Measurements from ENCODE around the gene SHISA9. TPM values are rescaled to one million over a fixed set of nuclear protein-coding genes. Genes with fewer than 3 reads are reported as not detected.

Gene SHISA9
- total and polyA plus RNA-seq, 12 donors, result 0.04 to 4.8 (median 0.35) TPM

DNA sequence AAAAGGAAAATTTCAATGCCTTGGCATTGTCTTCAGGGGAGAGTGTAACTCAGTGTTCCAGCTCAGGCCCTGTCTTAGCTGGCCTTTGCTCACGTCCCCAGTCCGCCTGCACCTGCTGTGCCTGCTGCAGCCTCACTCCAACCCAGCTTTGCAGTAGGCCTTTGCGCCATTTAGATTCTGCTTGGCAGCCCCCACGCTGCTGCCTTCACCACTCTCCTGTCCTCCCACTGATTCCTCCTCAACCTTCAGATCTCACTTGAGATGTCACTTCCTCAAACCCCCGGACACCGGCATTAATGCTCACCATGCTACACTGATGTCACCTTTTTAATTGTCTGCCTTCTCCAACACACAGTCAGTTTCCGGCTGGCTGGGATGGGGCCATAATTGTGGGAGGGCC lies 166.2 kb downstream of the SHISA9 start:
- WGBS, 4 donors, result 84 to 95% (median 85%) methylated on average over 7 of the region's 7 CpGs
- no peak for DNase-seq
- Histone ChIP-seq H3K4me3 (no peak overlapping the region), H3K36me3 (replicated peaks in 1 of 2) (no peaks in the 10 kb centered on the region), H3K9me3 (replicated peaks in 1 of 3) (no peaks in the 10 kb centered on the region), H3K27me3 (no peaks in the 10 kb centered on the region), H3K4me1 (replicated peaks in 1 of 2) (no peaks in the 10 kb centered on the region), H3K27ac (no peak overlapping the region)
- TF ChIP-seq, protein P1, sequence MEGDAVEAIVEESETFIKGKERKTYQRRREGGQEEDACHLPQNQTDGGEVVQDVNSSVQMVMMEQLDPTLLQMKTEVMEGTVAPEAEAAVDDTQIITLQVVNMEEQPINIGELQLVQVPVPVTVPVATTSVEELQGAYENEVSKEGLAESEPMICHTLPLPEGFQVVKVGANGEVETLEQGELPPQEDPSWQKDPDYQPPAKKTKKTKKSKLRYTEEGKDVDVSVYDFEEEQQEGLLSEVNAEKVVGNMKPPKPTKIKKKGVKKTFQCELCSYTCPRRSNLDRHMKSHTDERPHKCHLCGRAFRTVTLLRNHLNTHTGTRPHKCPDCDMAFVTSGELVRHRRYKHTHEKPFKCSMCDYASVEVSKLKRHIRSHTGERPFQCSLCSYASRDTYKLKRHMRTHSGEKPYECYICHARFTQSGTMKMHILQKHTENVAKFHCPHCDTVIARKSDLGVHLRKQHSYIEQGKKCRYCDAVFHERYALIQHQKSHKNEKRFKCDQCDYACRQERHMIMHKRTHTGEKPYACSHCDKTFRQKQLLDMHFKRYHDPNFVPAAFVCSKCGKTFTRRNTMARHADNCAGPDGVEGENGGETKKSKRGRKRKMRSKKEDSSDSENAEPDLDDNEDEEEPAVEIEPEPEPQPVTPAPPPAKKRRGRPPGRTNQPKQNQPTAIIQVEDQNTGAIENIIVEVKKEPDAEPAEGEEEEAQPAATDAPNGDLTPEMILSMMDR (IDR thresholded peaks at IDR 0.05), result no peak
- TF ChIP-seq POLR2A (IDR thresholded peaks at IDR 0.05), result no peak
- intact Hi-C loops (cut with DNase I), result no loop called here

DNA sequence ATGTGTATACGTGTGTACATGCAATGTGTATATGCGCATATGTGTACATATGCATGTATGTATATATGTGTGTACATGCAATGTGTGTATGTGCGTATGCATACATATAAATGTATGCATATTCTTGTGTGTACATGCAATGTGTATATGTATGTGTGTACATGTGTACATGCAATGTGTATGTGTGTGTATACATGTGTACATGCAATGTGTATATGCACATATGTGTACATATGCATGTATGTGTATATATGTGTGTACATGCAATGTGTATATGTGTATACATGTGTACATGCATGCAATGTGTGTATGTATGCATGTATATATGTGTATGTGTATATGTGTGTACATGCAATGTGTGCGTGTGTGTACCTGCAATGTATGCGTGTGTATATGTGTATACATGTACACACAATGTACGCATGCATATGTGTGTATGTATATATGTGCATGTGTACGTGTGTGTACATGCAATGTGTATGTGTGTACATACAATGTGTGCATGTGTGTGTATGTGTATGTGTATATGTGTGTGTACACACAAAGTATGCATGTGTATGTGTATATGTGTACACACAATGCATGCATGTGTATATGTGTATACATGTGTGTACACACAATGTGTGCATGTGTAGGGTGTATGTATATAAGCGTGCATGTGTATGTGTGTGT lies 167.7 kb downstream of the SHISA9 start:
- Histone ChIP-seq H3K27me3 (no peaks in the 10 kb centered on the region), H3K4me1 (replicated peaks in 1 of 2) (no peaks in the 10 kb centered on the region), H3K9me3 (replicated peaks in 1 of 3) (no peaks in the 10 kb centered on the region), H3K4me3 (no peak overlapping the region), H3K27ac (no peak overlapping the region), H3K36me3 (replicated peaks in 1 of 2) (no peaks in the 10 kb centered on the region)
- no peak for DNase-seq
- intact Hi-C loops (cut with DNase I), result no loop called here
- WGBS, 4 donors, result 90 to 93% (median 92%) methylated on average over 8 of the region's 8 CpGs
- TF ChIP-seq POLR2A (IDR thresholded peaks at IDR 0.05), result no peak
- TF ChIP-seq, protein P1 (IDR thresholded peaks at IDR 0.05), result no peak

DNA sequence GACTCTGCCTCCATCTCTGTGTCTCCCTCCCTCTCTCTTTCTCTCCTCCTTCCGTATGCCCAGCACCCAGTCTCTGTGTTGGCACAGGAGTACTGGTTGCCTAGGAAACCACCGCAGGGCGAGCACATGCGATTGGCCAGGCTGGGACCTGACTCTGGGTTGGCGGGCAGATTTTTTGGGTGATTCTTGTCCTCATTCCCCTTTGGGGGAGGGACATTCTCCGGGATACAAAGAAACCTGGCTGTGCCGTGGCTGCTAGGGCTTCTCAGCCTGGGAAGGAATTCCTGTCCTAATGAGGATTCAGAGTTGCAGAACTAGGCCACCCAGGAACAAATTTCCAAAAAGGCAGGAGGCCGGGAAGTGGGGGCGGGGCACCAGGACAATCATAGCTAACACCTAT lies 168.9 kb downstream of the SHISA9 start:
- intact Hi-C loops (cut with DNase I), result no loop called here
- TF ChIP-seq POLR2A (IDR thresholded peaks at IDR 0.05), result no peak
- TF ChIP-seq, protein P1 (IDR thresholded peaks at IDR 0.05), result no peak
- peak in 2 of 7 donors; percentile 16 to 76 for DNase-seq
- Histone ChIP-seq H3K27ac (no peak overlapping the region), H3K4me1 (replicated peaks in 1 of 2) (no peaks in the 10 kb centered on the region), H3K4me3 (no peak overlapping the region), H3K27me3 (no peaks in the 10 kb centered on the region), H3K36me3 (replicated peaks in 1 of 2) (no peaks in the 10 kb centered on the region), H3K9me3 (replicated peaks in 1 of 3) (no peaks in the 10 kb centered on the region)
- 6 to 13% (median 10%) methylated on average over 7 to 9 of the region's 9 CpGs for WGBS, 4 donors

DNA sequence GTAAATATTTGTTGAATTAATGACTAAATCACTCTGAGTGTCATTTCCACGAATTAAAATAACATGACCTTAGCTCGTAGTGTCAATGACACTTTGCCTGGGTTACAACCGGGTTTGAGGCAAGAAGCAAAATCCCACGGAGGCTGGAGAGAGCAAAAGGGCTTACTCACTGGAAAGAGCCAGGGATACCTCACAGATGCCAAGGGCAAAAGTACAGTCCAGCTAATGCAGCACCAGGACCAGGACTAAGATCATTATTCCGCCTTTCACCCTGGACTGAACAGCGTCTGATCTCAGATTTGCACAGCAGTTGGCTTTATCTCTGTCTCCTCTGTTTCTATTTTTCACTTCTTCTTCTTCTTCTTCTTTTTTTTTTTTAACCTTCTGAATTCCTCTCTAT lies 175.5 kb downstream of the SHISA9 start:
- no peaks in the 10 kb centered on the region for H3K4me1 ChIP-seq (replicated peaks in 1 of 2)
- intact Hi-C loops (cut with DNase I), result no loop called here
- WGBS, 4 donors, result 60 to 64% (median 63%) methylated on average over 6 of the region's 6 CpGs
- no peak overlapping the region for H3K27ac ChIP-seq
- no peaks in the 10 kb centered on the region for H3K27me3 ChIP-seq
- no peaks in the 10 kb centered on the region for H3K9me3 ChIP-seq (replicated peaks in 1 of 3)
- TF ChIP-seq POLR2A (IDR thresholded peaks at IDR 0.05), result no peak
- TF ChIP-seq, protein P1 (IDR thresholded peaks at IDR 0.05), result no peak
- DNase-seq, result no peak
- H3K4me3 ChIP-seq, result no peak overlapping the region
- H3K36me3 ChIP-seq (replicated peaks in 1 of 2), result no peaks in the 10 kb centered on the region
